Skeletal muscle tissue (tissue), 4 donors: ENCODE results near the gene IGIP. TPM values are rescaled to one million over a fixed set of nuclear protein-coding genes. Genes with fewer than 3 reads are reported as not detected.

Experiments
- H3K27ac ChIP-seq: one replicate; pipeline ENCODE4 v1.7.0; 2013; ENCODE audit warnings: mild to moderate bottlenecking, low read depth, low read length, inconsistent platforms
- H3K27me3 ChIP-seq, 3 donors: one replicate each; pipeline ENCODE4 v1.7.0; 2013; ENCODE audit warnings: low read length in 3 of 3; ENCODE audit not compliant: control insufficient read depth in 3 of 3, insufficient read depth in 3 of 3
- H3K36me3 ChIP-seq, 3 donors: one replicate each; pipeline ENCODE4 v1.7.0; 2013; ENCODE audit warnings: low read length in 3 of 3; ENCODE audit not compliant: control insufficient read depth in 3 of 3, insufficient read depth in 3 of 3
- H3K4me1 ChIP-seq, 3 donors: one replicate each; pipeline ENCODE4 v1.7.0; 2013; ENCODE audit warnings: low read length in 3 of 3, mild to moderate bottlenecking in 3 of 3; ENCODE audit not compliant: control insufficient read depth in 3 of 3, insufficient read depth in 3 of 3
- H3K4me3 ChIP-seq, 3 donors: one replicate each; pipeline ENCODE4 v1.7.0; 2013; ENCODE audit warnings: low read length in 3 of 3
- H3K9ac ChIP-seq, 3 donors: one replicate each; pipeline ENCODE4 v1.7.0; 2013; ENCODE audit warnings: low read length in 3 of 3, mild to moderate bottlenecking in 3 of 3, moderate library complexity in 2 of 3, low read depth in 1 of 3
- H3K9me3 ChIP-seq, 3 donors: one replicate each; pipeline ENCODE4 v1.7.0; 2013; ENCODE audit warnings: low read length in 3 of 3; ENCODE audit not compliant: control insufficient read depth in 3 of 3
- total RNA-seq: library from RNA; depleted of rRNA; stranded (reverse); fragments of >200 nt; gene quantifications from one replicate; pipeline ENCODE4 v1.2.3, GENCODE V29; 2014
- donor health status: Osteomylitis.

Gene IGIP
- total RNA-seq, 1 donor from 2014 or later, result 5.7 TPM

- H3K36me3 ChIP-seq, result no peaks in the 10 kb centered on the region
- H3K9me3 ChIP-seq, result no peaks in the 10 kb centered on the region
- no peak overlapping the region for H3K27ac ChIP-seq
- H3K27me3 ChIP-seq, result no peaks in the 10 kb centered on the region
- H3K4me1 ChIP-seq, result peaks cover 4 to 12% (median 5%) of the 10 kb centered on the region in 3 donors
- no peak overlapping the region for H3K9ac ChIP-seq
- H3K4me3 ChIP-seq, result no peak overlapping the region
Measured at GRCh38 chr5:140162275-140162674, 36.5 kb downstream of the IGIP start.

GRCh38 chr5:140162781-140163180 is 37.0 kb downstream of the IGIP start:
- Histone ChIP-seq H3K9ac (no peak overlapping the region), H3K4me3 (no peak overlapping the region), H3K4me1 (peaks cover 0 to 9% (median 5%) of the 10 kb centered on the region in 3 donors), H3K27me3 (no peaks in the 10 kb centered on the region), H3K27ac (no peak overlapping the region), H3K9me3 (no peaks in the 10 kb centered on the region), H3K36me3 (no peaks in the 10 kb centered on the region)

GRCh38 chr5:140165101-140165922 is 39.6 kb downstream of the IGIP start:
- Histone ChIP-seq H3K4me1 (peaks cover 0 to 9% (median 5%) of the 10 kb centered on the region in 3 donors), H3K9ac (no peak overlapping the region), H3K27me3 (no peaks in the 10 kb centered on the region), H3K9me3 (no peaks in the 10 kb centered on the region), H3K4me3 (no peak overlapping the region), H3K27ac (no peak overlapping the region), H3K36me3 (no peaks in the 10 kb centered on the region)

- Histone ChIP-seq H3K27ac (no peak overlapping the region), H3K4me1 (peaks cover 0 to 9% (median 5%) of the 10 kb centered on the region in 3 donors), H3K4me3 (no peak overlapping the region), H3K36me3 (no peaks in the 10 kb centered on the region), H3K9me3 (no peaks in the 10 kb centered on the region), H3K9ac (no peak overlapping the region), H3K27me3 (no peaks in the 10 kb centered on the region)
Measured at GRCh38 chr5:140165923-140166270, 40.2 kb downstream of the IGIP start.

- H3K9ac ChIP-seq, result no peak overlapping the region
- no peaks in the 10 kb centered on the region for H3K27me3 ChIP-seq
- H3K36me3 ChIP-seq, result no peaks in the 10 kb centered on the region
- H3K4me1 ChIP-seq, result peaks cover 0 to 9% (median 5%) of the 10 kb centered on the region in 3 donors
- H3K9me3 ChIP-seq, result no peaks in the 10 kb centered on the region
- no peak overlapping the region for H3K4me3 ChIP-seq
- no peak overlapping the region for H3K27ac ChIP-seq
Measured at GRCh38 chr5:140166911-140167310, 41.2 kb downstream of the IGIP start.

GRCh38 chr5:140168371-140168770 is 42.6 kb downstream of the IGIP start:
- Histone ChIP-seq H3K4me3 (no peak overlapping the region), H3K4me1 (peaks cover 0 to 9% (median 5%) of the 10 kb centered on the region in 3 donors)

GRCh38 chr5:140169410-140169809 is 43.7 kb downstream of the IGIP start:
- Histone ChIP-seq H3K9ac (no peak overlapping the region), H3K4me1 (peaks cover under 1 to 9% (median 6%) of the 10 kb centered on the region in 3 donors), H3K27ac (no peak overlapping the region), H3K4me3 (no peak overlapping the region), H3K36me3 (no peaks in the 10 kb centered on the region), H3K27me3 (no peaks in the 10 kb centered on the region), H3K9me3 (no peaks in the 10 kb centered on the region)

More at GRCh38 chr5:140168371-140168770, 42.6 kb downstream of the IGIP start:
- Histone ChIP-seq H3K27ac (no peak overlapping the region), H3K9ac (no peak overlapping the region), H3K36me3 (no peaks in the 10 kb centered on the region), H3K27me3 (no peaks in the 10 kb centered on the region), H3K9me3 (no peaks in the 10 kb centered on the region)

- Histone ChIP-seq H3K27me3 (no peaks in the 10 kb centered on the region), H3K27ac (no peak overlapping the region), H3K9me3 (no peaks in the 10 kb centered on the region), H3K4me3 (no peak overlapping the region), H3K4me1 (peaks cover 11 to 18% (median 12%) of the 10 kb centered on the region in 3 donors), H3K9ac (no peak overlapping the region), H3K36me3 (peaks cover 0 to 2% (median 0%) of the 10 kb centered on the region in 3 donors)
Measured at GRCh38 chr5:140172483-140172882, 46.7 kb downstream of the IGIP start.

GRCh38 chr5:140174014-140174413 is 48.3 kb downstream of the IGIP start:
- Histone ChIP-seq H3K9me3 (no peaks in the 10 kb centered on the region), H3K4me1 (peaks cover 20 to 30% (median 23%) of the 10 kb centered on the region in 3 donors), H3K4me3 (no peak overlapping the region), H3K27ac (peak overlapping the region; percentile 100), H3K9ac (no peak overlapping the region), H3K27me3 (no peaks in the 10 kb centered on the region), H3K36me3 (peaks cover 0 to 2% (median 0%) of the 10 kb centered on the region in 3 donors)
